GM18517 (cell line): ENCODE measurements around the gene FAM219A.
"Not testable (repeated sequence)": the region's sequence is repeated elsewhere in the genome, so short reads cannot be mapped to it uniquely, and the experiment has no call there.

Experiments used
- ATAC-seq: cut with Tn5 transposase; IDR thresholded peaks from one replicate; pipeline ENCODE4 v1.9.1; 2021; ENCODE audit warnings: mild to moderate bottlenecking, moderate library complexity; ENCODE audit not compliant: unreplicated experiment

The FAM219A gene

GRCh38 chr9:34363619-34364351 lies 94.6 kb downstream of the FAM219A start:
- no peak for ATAC-seq

GRCh38 chr9:34362614-34363214 lies 95.7 kb downstream of the FAM219A start:
- no peak for ATAC-seq

- not testable (repeated sequence) for ATAC-seq
Observed at GRCh38 chr9:34352957-34353356, 105.4 kb downstream of the FAM219A start.

GRCh38 chr9:34352122-34352652 lies 106.2 kb downstream of the FAM219A start:
- not testable (repeated sequence) for ATAC-seq

- ATAC-seq, result no peak
Observed at GRCh38 chr9:34349324-34349723, 109.0 kb downstream of the FAM219A start.
